GM13977 (cell line): ENCODE results near the gene TNPO2.
A peak's percentile ranks its signal among the peaks of the same experiment; 100 is the strongest.

Experiments
- DNase-seq: peaks from one replicate; pipeline ENCODE4 v3.0.0; 2012; ENCODE audit warnings: low spot score
- in situ Hi-C: fragments of 300-500 bp; cut with MboI; formaldehyde crosslinking; loops from one replicate; pipeline ENCODE4 v1.12.0; 2022; ENCODE audit warnings: low sequenced_read_pairs, low pct_unique_long_range_greater_than_20kb, mixed read lengths, inconsistent platforms; ENCODE audit not compliant: unreplicated experiment
- TF ChIP-seq, protein P1 (sequence below): IDR thresholded peaks from 2 replicates; pipeline ENCODE4 v1.5.1; 2012; ENCODE audit warnings: mild to moderate bottlenecking, control low read depth; ENCODE audit not compliant: insufficient read depth; ENCODE audit errors: extremely low read depth, missing control alignments

TNPO2 gene

DNA sequence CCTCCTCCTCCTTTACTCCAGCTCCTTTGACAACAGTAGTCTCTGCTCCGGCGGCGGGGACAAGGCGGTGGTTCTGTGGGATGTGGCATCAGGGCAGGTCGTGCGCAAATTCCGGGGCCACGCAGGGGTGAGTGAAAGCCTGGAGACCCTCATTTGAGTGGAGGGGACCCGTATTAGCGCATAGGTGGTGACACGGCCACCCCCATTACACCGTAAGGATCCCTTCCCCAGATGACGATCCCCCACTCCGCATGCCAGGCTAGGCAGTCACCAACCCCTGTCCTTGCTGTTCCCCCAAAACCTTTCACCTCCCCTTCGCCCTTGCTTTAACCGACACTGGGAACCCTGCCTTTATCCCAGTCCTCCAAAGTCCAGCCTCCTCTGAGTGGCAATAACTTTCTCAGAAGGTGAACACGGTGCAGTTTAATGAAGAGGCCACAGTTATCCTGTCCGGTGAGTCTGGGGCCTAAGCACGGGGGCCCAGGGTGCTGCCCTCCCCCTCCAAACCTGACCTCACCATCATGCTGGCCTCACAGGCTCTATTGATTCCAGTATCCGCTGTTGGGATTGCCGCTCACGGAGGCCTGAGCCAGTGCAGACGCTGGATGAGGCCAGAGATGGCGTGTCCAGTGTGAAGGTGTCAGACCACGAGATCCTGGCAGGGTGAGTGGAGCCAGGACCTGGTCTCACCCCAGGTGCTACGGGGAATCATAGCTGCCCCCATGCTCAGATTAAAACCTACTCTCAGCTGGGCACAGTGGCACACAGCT is 53.4 kb downstream of the TNPO2 start:
- no peak for DNase-seq
- in situ Hi-C loops, result loop anchor here (10.0 kb wide), 1 partner anchor 106 kb away; no protein-coding TSS in a partner anchor
- TF ChIP-seq, protein P1, sequence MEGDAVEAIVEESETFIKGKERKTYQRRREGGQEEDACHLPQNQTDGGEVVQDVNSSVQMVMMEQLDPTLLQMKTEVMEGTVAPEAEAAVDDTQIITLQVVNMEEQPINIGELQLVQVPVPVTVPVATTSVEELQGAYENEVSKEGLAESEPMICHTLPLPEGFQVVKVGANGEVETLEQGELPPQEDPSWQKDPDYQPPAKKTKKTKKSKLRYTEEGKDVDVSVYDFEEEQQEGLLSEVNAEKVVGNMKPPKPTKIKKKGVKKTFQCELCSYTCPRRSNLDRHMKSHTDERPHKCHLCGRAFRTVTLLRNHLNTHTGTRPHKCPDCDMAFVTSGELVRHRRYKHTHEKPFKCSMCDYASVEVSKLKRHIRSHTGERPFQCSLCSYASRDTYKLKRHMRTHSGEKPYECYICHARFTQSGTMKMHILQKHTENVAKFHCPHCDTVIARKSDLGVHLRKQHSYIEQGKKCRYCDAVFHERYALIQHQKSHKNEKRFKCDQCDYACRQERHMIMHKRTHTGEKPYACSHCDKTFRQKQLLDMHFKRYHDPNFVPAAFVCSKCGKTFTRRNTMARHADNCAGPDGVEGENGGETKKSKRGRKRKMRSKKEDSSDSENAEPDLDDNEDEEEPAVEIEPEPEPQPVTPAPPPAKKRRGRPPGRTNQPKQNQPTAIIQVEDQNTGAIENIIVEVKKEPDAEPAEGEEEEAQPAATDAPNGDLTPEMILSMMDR, result no peak

DNA sequence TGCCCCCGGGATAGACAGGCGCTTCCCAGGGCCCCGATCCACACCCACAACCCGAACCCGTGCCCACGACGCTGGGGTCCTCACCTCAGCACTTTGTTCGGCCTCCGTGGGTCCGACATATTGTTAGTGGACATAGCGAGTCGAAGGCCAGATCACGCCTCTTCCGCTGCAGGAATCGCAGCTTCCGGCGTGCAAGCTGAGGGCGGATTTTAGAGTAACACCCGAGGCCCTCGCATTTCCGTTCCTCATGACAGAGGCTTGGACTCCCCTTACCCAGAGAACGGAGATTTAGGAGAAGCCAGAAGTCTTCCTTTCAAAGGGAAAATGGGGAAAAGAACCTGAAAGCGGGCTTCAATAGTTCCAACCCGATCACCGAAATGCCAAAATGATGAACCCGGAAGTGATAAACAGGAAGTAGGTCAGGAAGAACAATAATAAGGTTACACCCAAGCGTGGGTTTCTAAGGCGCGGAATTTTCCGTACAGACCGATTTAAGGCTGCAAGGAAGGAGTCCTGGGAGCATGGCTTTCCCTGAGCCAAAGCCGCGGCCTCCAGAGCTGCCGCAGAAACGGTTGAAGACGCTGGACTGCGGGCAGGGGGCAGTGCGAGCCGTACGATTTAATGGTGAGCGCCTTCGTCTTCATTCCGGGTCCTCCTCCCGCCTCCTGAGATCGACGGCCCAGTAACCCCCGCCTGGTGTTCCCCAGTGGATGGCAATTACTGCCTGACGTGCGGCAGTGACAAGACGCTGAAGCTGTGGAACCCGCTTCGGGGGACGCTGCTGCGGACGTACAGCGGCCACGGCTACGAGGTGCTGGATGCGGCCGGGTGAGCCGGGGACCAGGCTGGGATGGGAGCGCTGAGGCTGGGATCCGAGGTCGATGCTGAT is 54.2 kb downstream of the TNPO2 start:
- in situ Hi-C loops, result loop anchor here (10.0 kb wide), 1 partner anchor 105 kb away; no protein-coding TSS in a partner anchor
- TF ChIP-seq, protein P1, result no peak
- peak; percentile 84 for DNase-seq

DNA sequence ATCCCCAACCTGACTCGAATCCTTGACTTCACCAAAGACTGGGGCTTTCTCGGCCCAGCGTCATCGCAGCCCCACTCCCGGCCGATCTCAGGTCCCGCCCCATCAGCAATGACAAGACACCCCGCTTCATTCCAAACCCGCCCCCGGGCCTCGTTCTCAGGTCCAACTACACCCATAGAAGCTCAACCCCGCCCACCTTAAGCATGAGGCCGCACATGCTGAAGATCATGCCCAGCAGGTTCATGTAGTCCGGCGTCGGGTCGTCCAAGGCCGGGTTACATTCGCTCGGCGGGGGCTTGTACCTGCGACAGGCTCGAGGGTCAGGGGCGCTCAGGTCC is 54.8 kb downstream of the TNPO2 start:
- peak; percentile 59 for DNase-seq
- TF ChIP-seq, protein P1, result no peak
- in situ Hi-C loops, result no loop called here

DNA sequence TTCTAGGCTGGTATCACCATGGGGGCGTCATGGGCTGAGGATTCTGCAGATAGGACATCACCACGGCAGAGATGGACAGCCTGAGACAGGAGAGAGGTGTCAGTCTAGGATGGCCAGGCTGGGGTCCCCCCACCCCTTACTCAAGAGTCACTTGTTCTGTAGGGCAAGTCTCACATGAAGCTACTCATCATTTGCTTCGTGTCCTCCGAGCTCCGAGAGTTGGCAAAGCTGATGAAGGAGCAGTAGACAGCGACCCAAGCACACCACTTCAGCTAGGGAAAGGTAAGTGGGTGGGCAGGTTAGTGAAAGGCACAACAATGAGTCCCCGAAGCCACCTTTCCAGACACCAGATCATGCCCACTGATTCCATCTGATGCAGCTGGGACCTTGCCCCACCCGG is 55.4 kb downstream of the TNPO2 start:
- TF ChIP-seq, protein P1, result no peak
- in situ Hi-C loops, result no loop called here
- no peak for DNase-seq

DNA sequence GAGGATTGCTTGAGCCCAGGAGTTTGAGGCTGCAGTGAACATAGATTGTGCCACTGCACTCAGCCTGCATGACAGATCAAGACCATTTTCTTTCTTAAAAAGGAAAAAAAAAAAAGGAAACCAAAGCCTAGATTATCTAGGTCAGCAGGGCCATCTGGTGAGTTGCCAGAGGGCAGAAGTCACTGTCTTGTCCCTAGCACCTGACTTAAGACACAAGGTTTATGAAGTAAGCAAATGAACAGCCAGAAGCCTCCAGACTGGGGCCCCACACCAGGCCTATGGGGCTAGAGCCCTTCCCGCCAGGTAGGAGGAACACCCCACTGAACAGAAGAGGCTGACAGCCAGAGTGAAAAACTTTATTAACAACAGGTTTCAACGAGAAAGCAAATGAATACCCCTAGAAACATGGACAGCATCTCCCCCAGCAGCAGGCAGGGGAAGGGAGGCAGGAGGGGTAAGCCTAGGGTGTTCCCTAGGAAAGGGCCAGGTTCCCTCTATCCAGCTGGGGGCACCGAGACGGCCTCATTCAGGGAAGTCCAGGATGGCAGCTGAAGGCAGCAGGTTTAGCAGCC is 55.9 kb downstream of the TNPO2 start:
- TF ChIP-seq, protein P1, result no peak
- in situ Hi-C loops, result no loop called here
- no peak for DNase-seq

DNA sequence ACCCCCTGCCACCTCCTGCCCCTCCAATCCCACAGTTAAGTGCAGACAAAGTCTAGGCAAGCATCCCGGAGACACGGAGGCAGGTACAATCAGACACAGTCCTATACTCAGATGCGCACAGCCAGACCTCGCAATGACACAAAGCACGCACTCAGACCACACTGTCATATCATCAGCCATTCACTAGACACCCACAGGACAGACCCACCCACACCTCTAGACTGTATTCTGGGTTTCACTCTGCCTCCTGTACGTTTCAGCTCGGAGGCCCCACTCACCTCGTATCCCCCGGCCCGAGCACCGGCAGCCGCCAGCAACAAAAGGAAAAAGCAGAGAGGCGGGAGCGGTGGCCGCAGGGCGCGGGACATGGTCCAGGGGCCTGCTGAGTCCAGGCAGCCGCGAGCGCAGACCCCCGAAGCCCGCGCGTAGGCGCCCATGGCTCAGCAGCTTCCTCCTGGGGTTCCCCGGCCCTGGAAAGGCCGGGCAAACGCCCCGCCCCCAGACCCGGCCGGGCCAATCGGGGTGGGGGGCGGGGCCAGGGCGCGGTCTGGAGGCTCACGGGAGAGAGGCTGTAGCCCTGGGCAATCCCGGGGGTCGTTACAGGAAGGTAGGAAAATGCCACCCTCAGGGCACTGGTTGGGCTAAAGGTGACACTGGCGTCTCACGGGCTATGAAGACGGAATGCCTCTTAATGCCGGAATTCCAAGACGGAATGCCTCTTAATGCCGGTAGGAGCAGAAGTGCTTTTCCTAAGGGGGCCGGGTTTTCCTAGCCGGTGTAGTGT is 57.3 kb downstream of the TNPO2 start, which contains the start of the genes MAN2B1 and WDR83:
MAN2B1 (minus strand) TSS at position 478 of the 784 bp plus-strand sequence; CDS start at position 437, 41 bp downstream.
WDR83 (plus strand) TSS at position 543 of the 784 bp plus-strand sequence. CDS start 2,984 bp downstream, outside the sequence.
- in situ Hi-C loops, result no loop called here
- TF ChIP-seq, protein P1, result no peak
- DNase-seq, result peak; percentile 94
